Measurements from ENCODE around the gene TJP3.

Gene TJP3

GRCh38 chr19:3770136-3770999 lies 62.2 kb downstream of the TJP3 start:
- DNase-seq: no peak

GRCh38 chr19:3771000-3771905 lies 63.1 kb downstream of the TJP3 start:
- DNase-seq: no peak

GRCh38 chr19:3771906-3772455 lies 63.8 kb downstream of the TJP3 start, which contains the start of gene RAX2:
TSS of gene RAX2 (minus strand) at chr19:3772228. CDS start at chr19:3771742, 486 bp downstream.
- no peak for DNase-seq

- DNase-seq: no peak
Observed at GRCh38 chr19:3773814-3774515, 65.8 kb downstream of the TJP3 start.

GRCh38 chr19:3774621-3775373 lies 66.6 kb downstream of the TJP3 start:
- DNase-seq: no peak

GRCh38 chr19:3775374-3775711 lies 67.2 kb downstream of the TJP3 start:
- no peak for DNase-seq

GRCh38 chr19:3775831-3776230 lies 67.6 kb downstream of the TJP3 start:
- no peak for DNase-seq

GRCh38 chr19:3776479-3777040 lies 68.4 kb downstream of the TJP3 start:
- DNase-seq: no peak

GRCh38 chr19:3778104-3778867 lies 70.1 kb downstream of the TJP3 start:
- DNase-seq: no peak

GRCh38 chr19:3778899-3779723 lies 70.9 kb downstream of the TJP3 start:
- DNase-seq: no peak

GRCh38 chr19:3780786-3781304 lies 72.7 kb downstream of the TJP3 start:
- no peak for DNase-seq

GRCh38 chr19:3781603-3782002 lies 73.4 kb downstream of the TJP3 start:
- no peak for DNase-seq

GRCh38 chr19:3782330-3782729 lies 74.1 kb downstream of the TJP3 start:
- DNase-seq: no peak

- DNase-seq: no peak
Observed at GRCh38 chr19:3782903-3783302, 74.7 kb downstream of the TJP3 start.

GRCh38 chr19:3783660-3784584 lies 75.7 kb downstream of the TJP3 start:
- DNase-seq: no peak

GRCh38 chr19:3784607-3785450 lies 76.6 kb downstream of the TJP3 start:
- DNase-seq: no peak

- no peak for DNase-seq
Observed at GRCh38 chr19:3785451-3785937, 77.3 kb downstream of the TJP3 start.
